HepG2 (cell line): Measurements from ENCODE around the gene RPLP2. TPM values are rescaled to one million over a fixed set of nuclear protein-coding genes. Genes with fewer than 3 reads are reported as not detected.
A peak's percentile ranks its signal among the peaks of the same experiment; 100 is the strongest.

Experiments
- ARID3A ChIP-seq: IDR thresholded peaks from 2 replicates; pipeline ENCODE4 v1.6.1; 2012; ENCODE audit warnings: low read depth, low read length, improper control_type of control experiment
- EHMT2 ChIP-seq: fragments of 200-600 bp; sonication (generic); IDR thresholded peaks from 2 replicates; pipeline ENCODE4 v1.7.0; 2017; ENCODE audit warnings: antibody characterized with exemption, low read depth, low read length, borderline replicate concordance
- GZF1 ChIP-seq: sonication (generic); formaldehyde crosslinking; IDR thresholded peaks from 2 replicates; pipeline ENCODE4 v1.5.1; 2020; ENCODE audit warnings: mild to moderate bottlenecking, missing genetic modification reagents
- KDM2A ChIP-seq: sonication (generic); formaldehyde crosslinking; IDR thresholded peaks from 2 replicates; pipeline ENCODE4 v1.4.0; 2020; ENCODE audit warnings: low read depth, missing genetic modification reagents, borderline replicate concordance
- MEIS2 ChIP-seq: sonication (generic); formaldehyde crosslinking; IDR thresholded peaks from 2 replicates; pipeline ENCODE4 v1.9.0; 2021; ENCODE audit warnings: mild to moderate bottlenecking, missing genetic modification reagents
- NR1H2 ChIP-seq: sonication (generic); formaldehyde crosslinking; IDR thresholded peaks from 2 replicates; pipeline ENCODE4 v1.8.1; 2022; ENCODE audit warnings: low read depth, missing genetic modification reagents, borderline replicate concordance
- PHF5A ChIP-seq: IDR thresholded peaks from one replicate; pipeline ENCODE4 v1.6.1; 2018; ENCODE audit warnings: low read depth, missing genetic modification reagents; ENCODE audit not compliant: unreplicated experiment
- YY1 ChIP-seq: IDR thresholded peaks from 2 replicates; pipeline ENCODE4 v1.6.1; 2011; ENCODE audit warnings: low read length, low read depth, moderate library complexity, mild to moderate bottlenecking; ENCODE audit not compliant: insufficient read depth, insufficient replicate concordance
- ZBTB7B ChIP-seq: sonication (generic); formaldehyde crosslinking; IDR thresholded peaks from 2 replicates; pipeline ENCODE4 v1.4.0; 2020; ENCODE audit warnings: missing genetic modification reagents
- ZNF235 ChIP-seq: sonication (generic); formaldehyde crosslinking; IDR thresholded peaks from 2 replicates; pipeline ENCODE4 v1.8.1; 2023; ENCODE audit warnings: mild to moderate bottlenecking, missing genetic modification reagents, borderline replicate concordance
- ZNF253 ChIP-seq: sonication (generic); formaldehyde crosslinking; IDR thresholded peaks from 2 replicates; pipeline ENCODE4 v1.8.0; 2022; ENCODE audit warnings: mild to moderate bottlenecking, missing genetic modification reagents, borderline replicate concordance
- ZNF256 ChIP-seq: sonication (generic); formaldehyde crosslinking; conservative IDR thresholded peaks from 2 replicates; pipeline ENCODE4 v1.4.0; 2020; ENCODE audit warnings: missing genetic modification reagents
- ZNF550 ChIP-seq: sonication (generic); formaldehyde crosslinking; IDR thresholded peaks from 2 replicates; pipeline ENCODE4 v1.4.0; 2020; ENCODE audit warnings: mild to moderate bottlenecking, missing genetic modification reagents, borderline replicate concordance
- ZNF672 ChIP-seq: sonication (generic); formaldehyde crosslinking; IDR thresholded peaks from 2 replicates; pipeline ENCODE4 v1.8.1; 2022; ENCODE audit warnings: missing genetic modification reagents
- ZNF891 ChIP-seq: sonication (generic); formaldehyde crosslinking; IDR thresholded peaks from 2 replicates; pipeline ENCODE4 v1.5.0; 2020; ENCODE audit warnings: mild to moderate bottlenecking, missing genetic modification reagents
- polyA plus RNA-seq, 8 experiments: library from polyadenylated mRNA; depleted of rRNA in 3 of 8; stranded (reverse) in 7 of 8; unstranded in 1 of 8; fragments of >200 nt; fragmentation: Illumina TruSeq in 4 of 8; extraction: Trizol in 4 of 8; gene quantifications; 2 replicates each; pipeline versions ENCODE4 v1.2.1 to v1.2.3, GENCODE V29; 2011 to 2016; ENCODE audit warnings: low read depth in 4 of 8, missing spikeins in 1 of 8, mixed read lengths in 1 of 8; ENCODE audit not compliant: insufficient read depth in 1 of 8
- total RNA-seq, 5 experiments: library from RNA; depleted of rRNA; stranded (reverse); fragments of >200 nt; fragmentation: Illumina TruSeq; extraction: Trizol; gene quantifications; 2 replicates each; pipeline ENCODE4 v1.2.3, GENCODE V29; 2016; ENCODE audit warnings: low read depth in 1 of 5
- TF ChIP-seq, protein P1 (sequence below): sonication (generic); formaldehyde crosslinking; IDR thresholded peaks from 2 replicates; pipeline ENCODE4 v1.5.0; 2020; ENCODE audit warnings: mild to moderate bottlenecking, missing genetic modification reagents, borderline replicate concordance
- TF ChIP-seq, protein P2 (sequence below): sonication (generic); formaldehyde crosslinking; conservative IDR thresholded peaks from 2 replicates; pipeline ENCODE4 v1.8.0; 2022; ENCODE audit warnings: missing genetic modification reagents

RPLP2 gene
- total and polyA plus RNA-seq, 2 of the 13 experiments (the other 11 are each of a cell fraction or from before 2014, with no cell fraction given), result 978 to 2,106 TPM

- TF ChIP-seq, protein P1, sequence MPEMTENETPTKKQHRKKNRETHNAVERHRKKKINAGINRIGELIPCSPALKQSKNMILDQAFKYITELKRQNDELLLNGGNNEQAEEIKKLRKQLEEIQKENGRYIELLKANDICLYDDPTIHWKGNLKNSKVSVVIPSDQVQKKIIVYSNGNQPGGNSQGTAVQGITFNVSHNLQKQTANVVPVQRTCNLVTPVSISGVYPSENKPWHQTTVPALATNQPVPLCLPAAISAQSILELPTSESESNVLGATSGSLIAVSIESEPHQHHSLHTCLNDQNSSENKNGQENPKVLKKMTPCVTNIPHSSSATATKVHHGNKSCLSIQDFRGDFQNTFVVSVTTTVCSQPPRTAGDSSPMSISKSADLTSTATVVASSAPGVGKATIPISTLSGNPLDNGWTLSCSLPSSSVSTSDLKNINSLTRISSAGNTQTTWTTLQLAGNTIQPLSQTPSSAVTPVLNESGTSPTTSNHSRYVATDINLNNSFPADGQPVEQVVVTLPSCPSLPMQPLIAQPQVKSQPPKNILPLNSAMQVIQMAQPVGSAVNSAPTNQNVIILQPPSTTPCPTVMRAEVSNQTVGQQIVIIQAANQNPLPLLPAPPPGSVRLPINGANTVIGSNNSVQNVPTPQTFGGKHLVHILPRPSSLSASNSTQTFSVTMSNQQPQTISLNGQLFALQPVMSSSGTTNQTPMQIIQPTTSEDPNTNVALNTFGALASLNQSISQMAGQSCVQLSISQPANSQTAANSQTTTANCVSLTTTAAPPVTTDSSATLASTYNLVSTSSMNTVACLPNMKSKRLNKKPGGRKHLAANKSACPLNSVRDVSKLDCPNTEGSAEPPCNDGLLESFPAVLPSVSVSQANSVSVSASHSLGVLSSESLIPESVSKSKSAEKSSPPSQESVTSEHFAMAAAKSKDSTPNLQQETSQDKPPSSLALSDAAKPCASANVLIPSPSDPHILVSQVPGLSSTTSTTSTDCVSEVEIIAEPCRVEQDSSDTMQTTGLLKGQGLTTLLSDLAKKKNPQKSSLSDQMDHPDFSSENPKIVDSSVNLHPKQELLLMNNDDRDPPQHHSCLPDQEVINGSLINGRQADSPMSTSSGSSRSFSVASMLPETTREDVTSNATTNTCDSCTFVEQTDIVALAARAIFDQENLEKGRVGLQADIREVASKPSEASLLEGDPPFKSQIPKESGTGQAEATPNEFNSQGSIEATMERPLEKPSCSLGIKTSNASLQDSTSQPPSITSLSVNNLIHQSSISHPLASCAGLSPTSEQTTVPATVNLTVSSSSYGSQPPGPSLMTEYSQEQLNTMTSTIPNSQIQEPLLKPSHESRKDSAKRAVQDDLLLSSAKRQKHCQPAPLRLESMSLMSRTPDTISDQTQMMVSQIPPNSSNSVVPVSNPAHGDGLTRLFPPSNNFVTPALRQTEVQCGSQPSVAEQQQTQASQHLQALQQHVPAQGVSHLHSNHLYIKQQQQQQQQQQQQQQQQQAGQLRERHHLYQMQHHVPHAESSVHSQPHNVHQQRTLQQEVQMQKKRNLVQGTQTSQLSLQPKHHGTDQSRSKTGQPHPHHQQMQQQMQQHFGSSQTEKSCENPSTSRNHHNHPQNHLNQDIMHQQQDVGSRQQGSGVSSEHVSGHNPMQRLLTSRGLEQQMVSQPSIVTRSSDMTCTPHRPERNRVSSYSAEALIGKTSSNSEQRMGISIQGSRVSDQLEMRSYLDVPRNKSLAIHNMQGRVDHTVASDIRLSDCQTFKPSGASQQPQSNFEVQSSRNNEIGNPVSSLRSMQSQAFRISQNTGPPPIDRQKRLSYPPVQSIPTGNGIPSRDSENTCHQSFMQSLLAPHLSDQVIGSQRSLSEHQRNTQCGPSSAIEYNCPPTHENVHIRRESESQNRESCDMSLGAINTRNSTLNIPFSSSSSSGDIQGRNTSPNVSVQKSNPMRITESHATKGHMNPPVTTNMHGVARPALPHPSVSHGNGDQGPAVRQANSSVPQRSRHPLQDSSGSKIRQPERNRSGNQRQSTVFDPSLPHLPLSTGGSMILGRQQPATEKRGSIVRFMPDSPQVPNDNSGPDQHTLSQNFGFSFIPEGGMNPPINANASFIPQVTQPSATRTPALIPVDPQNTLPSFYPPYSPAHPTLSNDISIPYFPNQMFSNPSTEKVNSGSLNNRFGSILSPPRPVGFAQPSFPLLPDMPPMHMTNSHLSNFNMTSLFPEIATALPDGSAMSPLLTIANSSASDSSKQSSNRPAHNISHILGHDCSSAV (CRISPR knock-in tag), result no peak
- TF ChIP-seq YY1 (no peak), ZNF891 (peak; percentile 21; the same call in 1 of the 2 replicates), ZNF256 (CRISPR knock-in tag) (no peak), ZNF550 (CRISPR knock-in tag) (no peak), GZF1 (CRISPR knock-in tag) (no peak), ZNF672 (CRISPR knock-in tag) (no peak), MEIS2 (CRISPR knock-in tag) (no peak), KDM2A (CRISPR knock-in tag) (peak; percentile 22; the same call in 1 of the 2 replicates), PHF5A (CRISPR knock-in tag) (no peak), NR1H2 (no peak), ZBTB7B (CRISPR knock-in tag) (no peak), ZNF235 (CRISPR knock-in tag) (no peak), ZNF253 (CRISPR knock-in tag) (no peak), ARID3A (no peak), EHMT2 (no peak)
- TF ChIP-seq, protein P2, sequence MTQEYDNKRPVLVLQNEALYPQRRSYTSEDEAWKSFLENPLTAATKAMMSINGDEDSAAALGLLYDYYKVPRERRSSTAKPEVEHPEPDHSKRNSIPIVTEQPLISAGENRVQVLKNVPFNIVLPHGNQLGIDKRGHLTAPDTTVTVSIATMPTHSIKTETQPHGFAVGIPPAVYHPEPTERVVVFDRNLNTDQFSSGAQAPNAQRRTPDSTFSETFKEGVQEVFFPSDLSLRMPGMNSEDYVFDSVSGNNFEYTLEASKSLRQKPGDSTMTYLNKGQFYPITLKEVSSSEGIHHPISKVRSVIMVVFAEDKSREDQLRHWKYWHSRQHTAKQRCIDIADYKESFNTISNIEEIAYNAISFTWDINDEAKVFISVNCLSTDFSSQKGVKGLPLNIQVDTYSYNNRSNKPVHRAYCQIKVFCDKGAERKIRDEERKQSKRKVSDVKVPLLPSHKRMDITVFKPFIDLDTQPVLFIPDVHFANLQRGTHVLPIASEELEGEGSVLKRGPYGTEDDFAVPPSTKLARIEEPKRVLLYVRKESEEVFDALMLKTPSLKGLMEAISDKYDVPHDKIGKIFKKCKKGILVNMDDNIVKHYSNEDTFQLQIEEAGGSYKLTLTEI (CRISPR knock-in tag), result no peak
Measured at GRCh38 chr11:803770-804598, 5.8 kb upstream of the RPLP2 start (continued).
